GM12878 (cell line): ENCODE measurements around the gene SMCP. TPM values are rescaled to one million over a fixed set of nuclear protein-coding genes. Genes with fewer than 3 reads are reported as not detected.

Experiments used
- BACH1 ChIP-seq: fragments of 450-650 bp; IDR thresholded peaks from 2 replicates; pipeline ENCODE4 v1.6.1; 2017; ENCODE audit warnings: mild to moderate bottlenecking, borderline replicate concordance
- BCL3 ChIP-seq: IDR thresholded peaks from 2 replicates; pipeline ENCODE4 v1.6.1; 2011; ENCODE audit warnings: borderline replicate concordance, low read depth, mild to moderate bottlenecking, moderate library complexity, low read length; ENCODE audit not compliant: insufficient read depth, poor library complexity, severe bottlenecking
- EP300 ChIP-seq, 2 experiments: fragments of 150-350 bp in 1 of 2; IDR thresholded peaks; 2 replicates each; pipeline ENCODE4 v1.6.1; 2011 to 2012; ENCODE audit warnings: low read depth in 2 of 2, low read length in 2 of 2, borderline replicate concordance in 1 of 2, improper control_type of control experiment in 1 of 2, inconsistent platforms in 1 of 2; ENCODE audit not compliant: control insufficient read depth in 1 of 2
- ESRRA ChIP-seq: IDR thresholded peaks from 2 replicates; pipeline ENCODE4 v1.6.1; 2012; ENCODE audit warnings: mild to moderate bottlenecking, low read length, improper control_type of control experiment
- ETV6 ChIP-seq, 2 experiments: fragments of 450-650 bp in 1 of 2; IDR thresholded peaks in 1 of 2; conservative IDR thresholded peaks in 1 of 2; 2 replicates each; pipeline ENCODE4 v1.6.1; 2014; ENCODE audit warnings: antibody characterized with exemption in 1 of 2, borderline replicate concordance in 1 of 2, low read depth in 1 of 2, mild to moderate bottlenecking in 1 of 2, moderate library complexity in 1 of 2
- GABPA ChIP-seq: IDR thresholded peaks from 2 replicates; pipeline ENCODE4 v1.6.1; 2014; ENCODE audit warnings: antibody characterized with exemption, low read depth, mild to moderate bottlenecking, inconsistent platforms
- LARP7 ChIP-seq: fragments of 450-650 bp; IDR thresholded peaks from 2 replicates; pipeline ENCODE4 v1.6.1; 2017; ENCODE audit warnings: mild to moderate bottlenecking
- MLLT1 ChIP-seq: fragments of 450-650 bp; IDR thresholded peaks from 2 replicates; pipeline ENCODE4 v1.6.1; 2016; ENCODE audit warnings: mild to moderate bottlenecking
- MTA2 ChIP-seq: fragments of 450-650 bp; IDR thresholded peaks from 2 replicates; pipeline ENCODE4 v1.6.1; 2016; ENCODE audit warnings: low read depth, mild to moderate bottlenecking, moderate library complexity
- MYB ChIP-seq: fragments of 150-350 bp; IDR thresholded peaks from 2 replicates; pipeline ENCODE4 v1.6.1; 2014; ENCODE audit warnings: mild to moderate bottlenecking, low read depth, low read length, borderline replicate concordance
- NFIC ChIP-seq: IDR thresholded peaks from 2 replicates; pipeline ENCODE4 v1.6.1; 2012; ENCODE audit warnings: low read depth, mild to moderate bottlenecking, inconsistent platforms, low read length, moderate library complexity
- NFXL1 ChIP-seq: fragments of 450-650 bp; IDR thresholded peaks from 2 replicates; pipeline ENCODE4 v1.6.1; 2017; ENCODE audit warnings: antibody characterized with exemption, mild to moderate bottlenecking, borderline replicate concordance
- PKNOX1 ChIP-seq: fragments of 450-650 bp; IDR thresholded peaks from 2 replicates; pipeline ENCODE4 v1.6.1; 2016; ENCODE audit warnings: mild to moderate bottlenecking
- POLR2AphosphoS2 ChIP-seq: IDR thresholded peaks from 2 replicates; pipeline ENCODE4 v1.6.1; 2011; ENCODE audit warnings: low read depth, mild to moderate bottlenecking, low read length, improper control_type of control experiment, moderate library complexity
- RBBP5 ChIP-seq: fragments of 200-600 bp; sonication (generic); conservative IDR thresholded peaks from 2 replicates; pipeline ENCODE4 v1.6.1; 2016
- SPI1 ChIP-seq: IDR thresholded peaks from 2 replicates; pipeline ENCODE4 v1.6.1; 2011; ENCODE audit warnings: low read depth, mild to moderate bottlenecking, low read length, moderate library complexity, borderline replicate concordance; ENCODE audit not compliant: insufficient read depth
- SRF ChIP-seq, 2 experiments: IDR thresholded peaks; 2 replicates each; pipeline ENCODE4 v1.6.1; 2011; ENCODE audit warnings: low read depth in 2 of 2, low read length in 2 of 2, mild to moderate bottlenecking in 1 of 2, moderate library complexity in 1 of 2
- STAT3 ChIP-seq: IDR thresholded peaks from 2 replicates; pipeline ENCODE4 v1.6.1; 2011; ENCODE audit warnings: low read depth, low read length, improper control_type of control experiment
- TCF7 ChIP-seq: IDR thresholded peaks from 2 replicates; pipeline ENCODE4 v1.6.1; 2014; ENCODE audit warnings: antibody characterized with exemption, borderline replicate concordance
- YY1 ChIP-seq: IDR thresholded peaks from 2 replicates; pipeline ENCODE4 v1.6.1; 2011; ENCODE audit warnings: low read depth, mild to moderate bottlenecking, low read length
- ZBTB33 ChIP-seq: fragments of 450-650 bp; IDR thresholded peaks from 2 replicates; pipeline ENCODE4 v1.6.1; 2017; ENCODE audit warnings: mild to moderate bottlenecking
- ZNF24 ChIP-seq: fragments of 450-650 bp; IDR thresholded peaks from 2 replicates; pipeline ENCODE4 v1.6.1; 2017; ENCODE audit warnings: antibody characterized with exemption, mild to moderate bottlenecking
- ZNF274 ChIP-seq: IDR thresholded peaks from one replicate; pipeline ENCODE4 v1.8.0; 2011; ENCODE audit not compliant: insufficient read length, insufficient read depth
- ZSCAN29 ChIP-seq: fragments of 450-650 bp; IDR thresholded peaks from 2 replicates; pipeline ENCODE4 v1.6.1; 2017; ENCODE audit warnings: mild to moderate bottlenecking, moderate library complexity
- ZZZ3 ChIP-seq: IDR thresholded peaks from 2 replicates; pipeline ENCODE4 v1.6.1; 2011; ENCODE audit warnings: low read depth; ENCODE audit not compliant: control insufficient read depth, insufficient read length
- polyA plus RNA-seq, 11 experiments: library from polyadenylated mRNA; depleted of rRNA in 4 of 11; unstranded in 6 of 11; stranded (reverse) in 5 of 11; fragments of >200 nt; fragmentation: Nextera tagmentation in 4 of 11; fragmentation: Illumina TruSeq in 1 of 11; extraction: Ambion mirVana in 4 of 11; extraction: Trizol in 1 of 11; gene quantifications; 1 replicate in 1 of 11; 2 replicates in 10 of 11; pipeline versions ENCODE4 v1.2.1 to v1.2.3, GENCODE V29; 2011 to 2016; ENCODE audit warnings: inconsistent platforms in 2 of 11, missing spikeins in 2 of 11, low read depth in 1 of 11
- total RNA-seq, 4 experiments: library from RNA; depleted of rRNA in 3 of 4; stranded (reverse); fragments of >200 nt in 3 of 4; fragmentation: Illumina TruSeq in 1 of 4; extraction: Trizol in 1 of 4; gene quantifications; 2 replicates each; pipeline versions ENCODE4 v1.2.1 to v1.2.3, GENCODE V29; 2013 to 2021

SMCP gene
- total and polyA plus RNA-seq, 10 of the 15 experiments (the other 5 are each of a cell fraction or from before 2014, with no cell fraction given) = 0.16 to 0.69 (median 0.27) TPM; not detected in 7

GRCh38 chr1:152907686-152908601 is 29.8 kb downstream of the SMCP start, which contains the start of gene IVL (continued):
- TF ChIP-seq BCL3 (no peak), ETV6 (conservative IDR thresholded peaks at IDR 0.05 in 1 of 2, IDR thresholded peaks at IDR 0.05 in 1 of 2; ENCODE audit: borderline replicate concordance in 1 of 2, low read depth in 1 of 2) (peak in 1 of 2 experiments; percentile 89; a peak in 2 of 4 replicates), ZZZ3 (no peak), YY1 (no peak), LARP7 (no peak), TCF7 (peak; percentile 66), NFIC (peak; percentile 87), MYB (no peak), MLLT1 (no peak), ESRRA (no peak), ZNF274 (no peak), PKNOX1 (peak; percentile 14; the same call in 1 of the 2 replicates), BACH1 (no peak), POLR2AphosphoS2 (no peak), GABPA (no peak), SPI1 (no peak), SRF (IDR thresholded peaks at IDR 0.05; ENCODE audit: low read depth in 2 of 2, low read length in 2 of 2) (no peak), RBBP5 (no peak), ZSCAN29 (no peak), NFXL1 (no peak), ZBTB33 (no peak), EP300 (IDR thresholded peaks at IDR 0.05; ENCODE audit: borderline replicate concordance in 1 of 2, control insufficient read depth in 1 of 2, low read depth in 2 of 2, low read length in 2 of 2) (no peak), MTA2 (peak; percentile 57; the same call in 1 of the 2 replicates), ZNF24 (no peak), STAT3 (no peak)
